Activated naive CD4-positive, alpha-beta T cell treated with anti-CD3 and anti-CD28 coated beads, Interleukin-2, amount 50 U/mL, for 24 hours (primary cell): ENCODE data around the gene RAPSN.
"Not testable (repeated sequence)": the region's sequence is repeated elsewhere in the genome, so short reads cannot be mapped to it uniquely, and the experiment has no call there.

ENCODE experiments used
- H3K27ac Mint-ChIP-seq: one replicate; pipeline ENCODE4 v1.8.0; 2021; ENCODE audit warnings: mild to moderate bottlenecking, mixed read lengths
- H3K27me3 Mint-ChIP-seq: one replicate; pipeline ENCODE4 v1.8.0; 2021; ENCODE audit warnings: mixed read lengths
- H3K36me3 Mint-ChIP-seq: one replicate; pipeline ENCODE4 v1.8.0; 2021; ENCODE audit warnings: mixed read lengths
- H3K4me1 Mint-ChIP-seq: one replicate; pipeline ENCODE4 v1.8.0; 2021; ENCODE audit warnings: mixed read lengths
- H3K4me3 Mint-ChIP-seq: one replicate; pipeline ENCODE4 v1.8.0; 2021; ENCODE audit warnings: mild to moderate bottlenecking, mixed read lengths
- H3K9me3 Mint-ChIP-seq: one replicate; pipeline ENCODE4 v1.8.0; 2021; ENCODE audit warnings: mixed read lengths

RAPSN gene

DNA sequence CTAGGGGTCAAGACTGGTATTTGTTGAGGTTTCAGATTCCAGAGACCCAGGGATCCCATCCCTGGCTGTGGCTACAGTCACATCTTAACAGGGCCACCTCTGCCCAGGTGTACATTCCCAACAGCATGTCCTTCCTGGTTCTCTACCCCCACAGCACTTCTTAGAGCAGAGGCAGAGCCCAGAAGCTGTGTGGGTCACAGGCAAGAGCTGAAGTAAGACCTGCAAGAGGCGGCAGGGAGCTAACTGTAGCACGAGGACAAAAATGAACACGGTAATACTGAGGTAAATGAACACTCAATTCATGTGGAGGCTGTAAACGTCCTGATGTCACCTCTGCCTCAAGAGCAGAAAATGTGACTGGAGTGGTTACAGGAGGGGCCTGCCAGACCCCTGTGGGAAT is 21.7 kb upstream of the RAPSN start:
- H3K4me3 Mint-ChIP-seq = no peak overlapping the region
- no peaks in the 10 kb centered on the region for H3K27me3 Mint-ChIP-seq
- H3K4me1 Mint-ChIP-seq = peaks cover 10% of the 10 kb centered on the region
- H3K36me3 Mint-ChIP-seq = peaks cover 15% of the 10 kb centered on the region
- H3K27ac Mint-ChIP-seq = peak overlapping the region; percentile 70
- H3K9me3 Mint-ChIP-seq = no peaks in the 10 kb centered on the region

DNA sequence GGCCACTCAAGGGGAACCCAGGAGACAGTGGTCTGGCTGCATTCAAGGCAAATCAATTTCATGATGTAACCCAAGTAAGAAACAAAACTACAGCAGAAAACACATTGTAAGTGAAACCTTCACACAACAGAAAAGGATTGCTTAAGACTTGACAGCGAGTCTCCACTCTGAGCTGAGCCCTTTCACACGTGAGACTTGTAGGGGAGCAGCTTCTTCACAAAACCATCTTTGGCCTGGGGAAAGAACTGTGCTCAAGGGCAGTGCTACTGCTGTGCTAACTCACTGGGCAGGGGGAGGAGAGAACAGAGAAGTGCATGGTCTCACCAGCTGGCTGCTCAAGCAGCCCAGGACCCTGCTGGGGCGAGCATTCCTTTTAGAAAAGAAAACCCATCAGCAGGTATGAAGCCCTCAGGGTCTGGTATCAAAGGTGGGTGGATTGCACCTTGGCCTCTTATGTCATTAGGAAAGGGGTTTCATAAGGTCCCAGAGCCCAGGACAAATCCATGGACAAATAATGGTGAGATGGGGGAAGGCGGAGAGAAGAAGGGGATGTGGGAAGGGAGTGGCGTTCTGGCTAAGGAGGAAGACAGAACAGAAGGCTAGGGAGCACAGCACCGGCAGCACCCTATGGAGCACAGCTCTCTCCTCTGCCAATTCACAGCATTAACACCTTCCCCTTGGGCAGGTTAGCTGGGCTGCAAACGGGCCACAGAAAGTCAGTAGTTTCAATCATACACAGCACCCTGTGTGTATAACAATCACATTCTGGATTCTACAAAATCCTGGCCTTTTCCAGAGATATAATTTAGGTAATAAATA is 20.6 kb upstream of the RAPSN start:
- Mint-ChIP-seq H3K4me3 (no peak overlapping the region), H3K9me3 (no peaks in the 10 kb centered on the region), H3K36me3 (peaks cover 12% of the 10 kb centered on the region), H3K4me1 (peaks cover 12% of the 10 kb centered on the region), H3K27me3 (no peaks in the 10 kb centered on the region), H3K27ac (peak overlapping the region; percentile 75)

DNA sequence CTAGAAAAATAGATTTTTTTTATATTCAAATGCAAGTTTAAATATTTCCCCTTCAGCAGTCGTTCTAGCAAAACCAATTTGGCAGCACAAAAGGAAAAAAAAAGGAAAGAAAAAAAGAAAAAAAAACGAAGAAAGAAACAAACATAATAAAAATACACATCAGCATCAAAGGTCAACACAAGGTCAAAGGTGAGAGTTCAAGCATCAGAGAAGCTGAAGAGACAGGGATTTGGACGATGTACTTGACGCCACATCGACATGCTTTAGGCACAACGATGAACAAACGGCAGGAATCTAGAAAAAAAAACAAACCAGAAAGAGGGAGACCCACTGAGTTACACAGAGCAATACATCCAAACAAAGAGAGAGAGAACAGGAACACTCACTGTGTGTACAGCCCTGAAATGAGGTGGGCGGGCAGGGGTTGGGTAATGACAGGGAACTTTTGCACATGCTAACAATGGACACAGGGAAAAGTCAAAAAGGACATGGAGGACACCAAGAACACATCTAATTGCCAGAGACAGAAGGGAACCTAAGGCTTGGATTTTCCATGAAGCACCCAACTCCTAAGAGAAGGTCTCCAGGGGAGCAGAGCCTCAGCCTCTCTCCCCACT is 19.8 kb upstream of the RAPSN start:
- Mint-ChIP-seq H3K4me3 (peak overlapping the region; percentile 26), H3K27me3 (no peaks in the 10 kb centered on the region), H3K4me1 (peaks cover 11% of the 10 kb centered on the region), H3K27ac (peak overlapping the region; percentile 77), H3K36me3 (peaks cover 7% of the 10 kb centered on the region), H3K9me3 (no peaks in the 10 kb centered on the region)

DNA sequence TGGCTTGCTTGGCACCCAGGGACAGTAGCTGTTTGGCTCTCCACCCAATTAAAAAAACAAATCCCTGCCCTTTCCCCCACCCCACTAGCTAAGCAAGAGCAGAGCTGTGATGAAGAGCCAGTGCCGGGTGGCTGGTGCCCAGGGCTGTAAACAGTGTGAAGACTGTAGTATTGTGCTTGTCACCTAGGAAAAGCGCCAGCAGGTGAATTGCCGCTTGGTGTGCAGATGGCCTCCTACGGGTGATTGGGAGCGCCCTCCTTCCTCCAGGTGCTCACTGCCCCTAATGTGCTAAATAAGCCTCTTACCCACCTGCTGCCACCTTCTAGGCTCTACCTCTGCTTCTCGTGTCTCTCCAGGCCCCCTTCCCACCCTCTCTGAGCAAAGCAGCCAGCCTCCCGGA is 18.4 kb upstream of the RAPSN start:
- no peak overlapping the region for H3K27ac Mint-ChIP-seq
- no peaks in the 10 kb centered on the region for H3K27me3 Mint-ChIP-seq
- peaks cover 11% of the 10 kb centered on the region for H3K4me1 Mint-ChIP-seq
- H3K9me3 Mint-ChIP-seq = no peaks in the 10 kb centered on the region
- H3K4me3 Mint-ChIP-seq = no peak overlapping the region
- peaks cover 6% of the 10 kb centered on the region for H3K36me3 Mint-ChIP-seq

DNA sequence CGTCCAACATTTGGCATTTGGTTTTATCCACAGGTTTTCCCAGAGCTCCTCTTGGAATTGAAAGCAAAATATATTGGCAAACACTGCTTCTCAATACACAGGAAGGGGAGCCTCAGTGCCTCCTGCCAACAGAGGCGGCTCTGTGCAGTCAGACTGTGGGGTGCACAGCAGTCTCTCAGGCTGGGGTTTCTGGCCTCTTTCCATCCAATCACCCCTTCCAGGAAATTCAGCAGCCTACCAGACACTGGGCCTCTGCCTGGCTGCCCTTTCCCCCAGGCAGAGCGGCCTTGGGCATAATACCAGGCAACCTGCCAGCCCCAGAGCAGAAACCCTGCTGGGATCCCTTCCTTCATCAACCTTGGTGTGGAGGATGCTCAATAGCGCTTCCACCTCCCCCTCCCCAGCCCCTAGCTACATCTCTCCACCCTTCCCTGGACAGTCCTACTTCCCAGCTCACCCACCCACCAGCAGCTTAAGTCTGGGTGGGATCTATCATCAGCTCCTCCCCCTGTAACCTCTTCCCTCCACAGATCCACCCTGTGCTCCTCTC is 17.8 kb upstream of the RAPSN start:
- Mint-ChIP-seq H3K9me3 (no peaks in the 10 kb centered on the region), H3K36me3 (peaks cover 6% of the 10 kb centered on the region), H3K4me3 (no peak overlapping the region), H3K4me1 (peaks cover 11% of the 10 kb centered on the region), H3K27me3 (no peaks in the 10 kb centered on the region), H3K27ac (no peak overlapping the region)

DNA sequence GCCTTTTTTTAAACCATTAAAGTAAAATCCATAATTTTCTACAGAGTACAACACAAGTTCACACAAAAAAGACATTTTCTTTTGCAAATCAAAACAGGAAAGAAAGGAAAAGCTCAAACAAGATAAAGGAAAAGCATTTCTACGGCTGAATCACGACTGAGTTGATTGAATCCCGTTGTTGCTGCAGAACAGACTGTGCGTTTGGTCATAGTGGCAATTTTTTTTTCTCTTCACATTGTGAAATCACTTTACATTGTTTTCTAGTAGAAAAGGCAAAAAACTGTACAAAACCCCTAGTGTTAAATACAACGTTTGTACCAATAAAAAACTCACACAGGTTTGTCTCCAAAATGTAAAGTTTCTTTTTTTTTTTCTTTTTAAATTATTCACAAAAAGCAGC is 17.3 kb upstream of the RAPSN start:
- peak overlapping the region; percentile 14 for H3K27ac Mint-ChIP-seq
- H3K9me3 Mint-ChIP-seq = no peaks in the 10 kb centered on the region
- no peak overlapping the region for H3K4me3 Mint-ChIP-seq
- H3K36me3 Mint-ChIP-seq = peaks cover 6% of the 10 kb centered on the region
- peaks cover 11% of the 10 kb centered on the region for H3K4me1 Mint-ChIP-seq
- H3K27me3 Mint-ChIP-seq = no peaks in the 10 kb centered on the region

DNA sequence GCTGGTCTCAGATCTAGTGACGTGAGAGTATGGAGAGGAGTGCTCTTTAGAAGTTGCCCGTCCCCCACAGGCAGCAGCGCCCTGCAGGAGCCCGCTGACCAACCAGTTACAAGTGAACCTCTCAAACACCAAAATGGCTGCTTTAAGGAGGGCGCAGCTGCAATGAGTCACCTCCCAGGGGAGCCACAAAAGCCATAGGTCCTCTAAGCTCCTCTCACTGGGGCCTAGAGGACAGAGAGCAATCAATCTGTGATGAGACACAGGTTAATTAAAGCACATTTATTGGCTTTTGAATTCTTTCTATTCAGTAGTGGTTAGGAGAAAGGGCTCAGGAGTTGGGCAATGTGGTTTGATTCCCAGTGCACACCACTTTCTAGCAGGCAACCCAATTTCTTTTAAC is 15.5 kb upstream of the RAPSN start:
- Mint-ChIP-seq H3K9me3 (no peaks in the 10 kb centered on the region), H3K36me3 (peaks cover 6% of the 10 kb centered on the region), H3K4me3 (no peak overlapping the region), H3K4me1 (peaks cover 12% of the 10 kb centered on the region), H3K27ac (no peak overlapping the region), H3K27me3 (no peaks in the 10 kb centered on the region)

DNA sequence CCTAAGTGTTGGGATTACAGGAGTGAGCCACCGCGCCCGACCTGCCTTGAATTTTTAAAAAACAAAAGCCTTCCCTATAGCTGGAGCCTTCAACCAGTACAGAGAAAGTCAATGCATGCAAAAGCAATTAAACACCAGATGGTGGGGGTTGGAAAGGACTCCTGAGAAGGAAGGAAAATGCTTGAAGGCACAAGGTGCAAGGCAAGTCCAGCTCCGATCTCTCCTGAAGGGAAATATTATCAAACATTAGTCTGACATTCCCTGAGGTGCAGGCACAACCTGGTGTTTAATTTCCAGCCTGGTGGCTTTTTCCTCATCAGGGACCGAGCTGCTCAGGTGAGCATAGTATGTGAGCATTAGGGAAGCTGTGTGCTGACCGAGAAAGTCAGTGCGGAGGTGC is 12.9 kb upstream of the RAPSN start:
- Mint-ChIP-seq H3K27ac (no peak overlapping the region), H3K36me3 (no peaks in the 10 kb centered on the region), H3K4me3 (no peak overlapping the region), H3K4me1 (peaks cover 8% of the 10 kb centered on the region), H3K9me3 (no peaks in the 10 kb centered on the region), H3K27me3 (no peaks in the 10 kb centered on the region)

DNA sequence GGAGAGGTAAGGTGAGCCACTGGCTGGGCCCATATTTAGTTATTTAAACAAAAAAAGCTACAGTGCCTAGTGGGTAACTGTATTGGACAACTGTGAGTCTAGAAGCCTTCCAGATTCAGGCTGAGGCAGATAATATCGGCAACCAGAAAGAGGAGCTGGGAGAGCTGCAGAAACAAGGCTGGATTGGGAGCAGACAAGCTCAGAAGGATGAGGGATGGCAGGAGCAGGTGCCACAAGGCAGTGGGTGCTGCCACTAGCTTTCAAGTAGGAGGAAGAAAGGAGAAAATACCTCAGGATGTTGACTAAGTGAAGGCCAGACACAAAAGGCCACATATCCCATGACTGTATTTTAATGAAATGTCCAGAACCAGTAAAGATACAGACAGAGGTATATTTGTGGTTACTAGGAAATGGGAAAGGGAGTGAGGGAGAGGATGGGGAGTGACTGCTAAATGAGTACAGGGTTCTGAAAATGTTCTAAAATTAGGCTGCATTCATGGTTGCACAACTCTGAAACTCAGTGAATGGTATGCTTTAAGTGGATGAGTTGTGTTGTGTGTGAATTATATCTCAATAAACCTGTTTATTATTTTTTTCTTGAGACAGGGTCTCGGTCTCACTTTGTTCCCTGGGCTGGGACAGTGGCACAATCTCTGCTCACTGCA is 11.8 kb upstream of the RAPSN start:
- no peaks in the 10 kb centered on the region for H3K9me3 Mint-ChIP-seq
- H3K4me3 Mint-ChIP-seq = no peak overlapping the region
- H3K36me3 Mint-ChIP-seq = no peaks in the 10 kb centered on the region
- no peaks in the 10 kb centered on the region for H3K27me3 Mint-ChIP-seq
- peaks cover 8% of the 10 kb centered on the region for H3K4me1 Mint-ChIP-seq
- H3K27ac Mint-ChIP-seq = peak overlapping the region; percentile 95

DNA sequence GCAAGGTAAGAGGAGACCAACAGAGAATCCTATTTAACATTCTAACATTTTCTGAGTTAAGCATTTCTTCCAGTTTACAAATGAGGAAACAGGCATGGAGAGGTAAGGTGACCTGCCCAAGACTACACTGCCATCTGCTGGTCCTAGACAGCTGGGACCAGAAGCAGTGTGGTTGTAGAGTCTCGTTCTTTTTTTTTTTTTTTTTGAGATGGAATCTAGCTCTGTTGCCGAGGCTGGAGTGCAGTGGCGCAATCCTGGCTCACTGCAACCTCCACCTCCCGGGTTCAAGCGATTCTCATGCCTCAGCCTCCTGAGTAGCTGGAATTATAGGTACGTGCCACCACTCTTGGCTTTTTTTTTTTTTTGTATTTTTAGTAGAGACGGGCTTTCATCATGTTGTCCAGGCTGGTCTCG is 5.3 kb upstream of the RAPSN start:
- not testable (repeated sequence) for H3K27me3 Mint-ChIP-seq, H3K36me3 Mint-ChIP-seq, H3K9me3 Mint-ChIP-seq, H3K27ac Mint-ChIP-seq, H3K4me3 Mint-ChIP-seq, H3K4me1 Mint-ChIP-seq

DNA sequence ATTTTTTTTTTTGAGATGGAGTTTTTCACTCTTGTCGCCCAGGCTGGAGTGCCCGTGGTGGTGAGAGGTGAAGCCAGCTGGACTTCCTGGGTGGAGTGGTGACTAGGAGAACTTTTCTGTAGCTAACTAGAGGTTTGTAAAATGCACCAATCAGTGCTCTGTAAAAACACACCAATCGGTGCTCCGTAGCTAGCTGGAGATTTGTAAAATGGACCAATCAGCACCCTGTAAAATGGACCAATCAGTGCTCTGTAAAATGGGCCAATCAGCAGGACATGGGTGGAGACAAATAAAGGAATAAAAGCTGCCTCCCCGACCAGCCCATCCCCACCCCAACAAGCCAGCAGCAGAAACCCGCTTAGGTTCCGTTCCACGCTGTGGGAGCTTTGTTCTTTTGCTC is 4.4 kb upstream of the RAPSN start:
- peaks cover 4% of the 10 kb centered on the region for H3K4me1 Mint-ChIP-seq
- H3K4me3 Mint-ChIP-seq = no peak overlapping the region
- no peak overlapping the region for H3K27ac Mint-ChIP-seq
- H3K9me3 Mint-ChIP-seq = no peaks in the 10 kb centered on the region
- H3K36me3 Mint-ChIP-seq = no peaks in the 10 kb centered on the region
- H3K27me3 Mint-ChIP-seq = no peaks in the 10 kb centered on the region

DNA sequence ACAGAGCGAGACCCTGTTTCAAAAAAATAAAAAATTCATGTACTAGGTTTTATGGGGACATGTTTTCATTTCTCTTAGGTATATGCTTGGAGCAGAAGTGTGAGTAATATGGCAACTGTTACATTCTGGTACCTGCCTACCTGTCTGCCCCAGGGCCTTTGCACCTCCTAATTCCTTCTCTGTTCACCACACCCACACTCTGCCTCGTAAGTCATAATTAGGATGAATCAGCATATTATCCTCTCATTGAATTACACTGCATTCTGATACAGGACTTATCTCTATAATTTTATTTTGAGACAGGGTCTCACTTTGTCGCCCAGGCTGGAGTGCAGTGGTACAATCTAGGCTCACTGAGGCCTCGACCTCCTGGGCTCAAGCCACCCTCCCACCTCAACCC is 3.1 kb upstream of the RAPSN start:
- Mint-ChIP-seq H3K9me3 (no peaks in the 10 kb centered on the region), H3K36me3 (no peaks in the 10 kb centered on the region), H3K4me3 (no peak overlapping the region), H3K4me1 (peaks cover 4% of the 10 kb centered on the region), H3K27ac (no peak overlapping the region), H3K27me3 (no peaks in the 10 kb centered on the region)

DNA sequence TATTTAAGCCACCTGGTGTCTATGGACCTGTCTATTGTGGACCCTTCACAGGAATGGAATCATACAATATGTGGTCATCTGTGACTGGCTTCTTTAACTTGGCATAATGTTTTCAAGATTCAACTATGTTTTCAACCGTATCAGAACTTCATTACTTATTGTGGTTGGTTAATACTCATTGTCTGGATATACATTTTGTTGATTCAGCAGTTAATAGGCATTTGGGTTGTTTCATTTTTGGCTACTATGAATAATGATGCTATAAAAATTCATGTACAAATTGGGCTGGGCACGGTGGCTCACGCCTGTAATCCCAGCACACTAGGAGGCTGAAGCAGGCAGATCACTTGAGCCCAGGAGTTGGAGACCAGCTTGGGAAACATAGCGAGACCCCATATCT is 2.5 kb upstream of the RAPSN start:
- Mint-ChIP-seq H3K4me1 (peaks cover 4% of the 10 kb centered on the region), H3K27me3 (no peaks in the 10 kb centered on the region), H3K4me3 (no peak overlapping the region), H3K9me3 (no peaks in the 10 kb centered on the region), H3K27ac (no peak overlapping the region), H3K36me3 (no peaks in the 10 kb centered on the region)

DNA sequence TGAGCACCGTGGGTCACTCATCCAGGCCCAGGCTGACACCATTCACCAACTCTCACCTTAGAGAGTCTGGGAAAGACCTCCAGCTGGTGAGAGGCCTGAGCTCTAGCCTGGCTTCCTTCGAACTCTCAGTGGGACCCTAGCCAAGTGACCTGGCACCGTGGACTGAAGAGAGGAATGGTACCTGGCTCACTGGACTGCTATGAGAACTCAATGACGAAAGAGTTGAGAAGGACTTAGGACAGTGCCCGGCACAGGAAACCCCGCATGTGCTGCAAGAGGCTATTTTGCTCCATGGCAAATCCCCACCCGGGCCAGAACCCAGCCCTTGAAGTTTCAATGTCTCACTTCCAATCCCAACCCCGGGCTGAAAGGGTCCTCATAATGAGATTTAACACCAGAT is 605 bp upstream of the RAPSN start:
- H3K27me3 Mint-ChIP-seq = no peaks in the 10 kb centered on the region
- H3K4me1 Mint-ChIP-seq = peaks cover 4% of the 10 kb centered on the region
- no peak overlapping the region for H3K27ac Mint-ChIP-seq
- no peaks in the 10 kb centered on the region for H3K9me3 Mint-ChIP-seq
- no peak overlapping the region for H3K4me3 Mint-ChIP-seq
- no peaks in the 10 kb centered on the region for H3K36me3 Mint-ChIP-seq

DNA sequence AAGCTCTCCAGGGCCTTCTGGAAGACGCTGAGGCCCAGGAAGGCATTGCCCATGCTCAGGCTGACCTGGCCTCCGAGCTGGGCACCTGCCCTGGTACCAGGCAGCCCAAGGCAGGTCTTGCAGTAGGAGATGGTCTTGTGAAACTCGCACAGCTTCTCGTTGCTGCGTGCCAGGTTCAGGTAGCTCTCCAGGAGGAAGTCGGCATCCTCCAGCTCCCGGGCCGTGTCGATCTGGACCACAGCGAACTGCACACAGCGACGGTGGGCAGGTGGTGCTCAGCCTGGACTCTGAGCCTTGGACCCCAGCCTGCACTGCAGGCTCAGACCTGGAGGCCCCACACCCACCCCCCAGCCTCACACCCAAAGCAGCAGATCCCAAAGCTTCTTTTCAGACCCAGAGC is 1.0 kb downstream of the RAPSN start:
- no peaks in the 10 kb centered on the region for H3K4me1 Mint-ChIP-seq
- H3K27me3 Mint-ChIP-seq = no peaks in the 10 kb centered on the region

DNA sequence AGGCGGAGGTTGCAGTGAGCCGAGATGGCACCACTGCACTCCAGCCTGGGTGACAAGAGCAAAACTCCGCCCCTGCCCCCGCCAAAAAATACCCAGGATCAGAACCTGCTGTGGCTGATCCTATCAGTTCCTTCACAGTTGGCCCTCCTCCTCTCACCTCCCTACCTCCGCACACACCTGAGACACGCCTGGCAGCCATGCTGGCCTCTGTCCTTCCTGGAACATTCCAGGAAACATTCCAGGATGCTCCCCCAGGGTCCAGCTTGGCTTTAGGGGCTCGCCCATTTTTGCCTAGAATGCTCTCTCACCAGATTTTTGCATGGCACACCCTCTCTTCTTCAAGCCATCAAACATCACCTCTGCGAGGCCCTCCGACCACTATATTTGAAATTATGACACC is 2.1 kb downstream of the RAPSN start:
- no peak overlapping the region for H3K4me3 Mint-ChIP-seq
- H3K27me3 Mint-ChIP-seq = no peaks in the 10 kb centered on the region
- no peaks in the 10 kb centered on the region for H3K36me3 Mint-ChIP-seq
- H3K4me1 Mint-ChIP-seq = no peaks in the 10 kb centered on the region
- H3K27ac Mint-ChIP-seq = no peak overlapping the region
- no peaks in the 10 kb centered on the region for H3K9me3 Mint-ChIP-seq

More for the DNA sequence above, 1.0 kb downstream of the RAPSN start:
- no peak overlapping the region for H3K27ac Mint-ChIP-seq
- no peaks in the 10 kb centered on the region for H3K9me3 Mint-ChIP-seq
- no peak overlapping the region for H3K4me3 Mint-ChIP-seq
- no peaks in the 10 kb centered on the region for H3K36me3 Mint-ChIP-seq
